Measurements from ENCODE around the gene PIK3CB. TPM values are rescaled to one million over a fixed set of nuclear protein-coding genes. Genes with fewer than 3 reads are reported as not detected.
"Not testable (repeated sequence)": the region's sequence is repeated elsewhere in the genome, so short reads cannot be mapped to it uniquely, and the experiment has no call there.

The PIK3CB gene
- polyA plus RNA-seq, 4 donors = 16.2 to 57.1 (median 19.2) TPM

DNA sequence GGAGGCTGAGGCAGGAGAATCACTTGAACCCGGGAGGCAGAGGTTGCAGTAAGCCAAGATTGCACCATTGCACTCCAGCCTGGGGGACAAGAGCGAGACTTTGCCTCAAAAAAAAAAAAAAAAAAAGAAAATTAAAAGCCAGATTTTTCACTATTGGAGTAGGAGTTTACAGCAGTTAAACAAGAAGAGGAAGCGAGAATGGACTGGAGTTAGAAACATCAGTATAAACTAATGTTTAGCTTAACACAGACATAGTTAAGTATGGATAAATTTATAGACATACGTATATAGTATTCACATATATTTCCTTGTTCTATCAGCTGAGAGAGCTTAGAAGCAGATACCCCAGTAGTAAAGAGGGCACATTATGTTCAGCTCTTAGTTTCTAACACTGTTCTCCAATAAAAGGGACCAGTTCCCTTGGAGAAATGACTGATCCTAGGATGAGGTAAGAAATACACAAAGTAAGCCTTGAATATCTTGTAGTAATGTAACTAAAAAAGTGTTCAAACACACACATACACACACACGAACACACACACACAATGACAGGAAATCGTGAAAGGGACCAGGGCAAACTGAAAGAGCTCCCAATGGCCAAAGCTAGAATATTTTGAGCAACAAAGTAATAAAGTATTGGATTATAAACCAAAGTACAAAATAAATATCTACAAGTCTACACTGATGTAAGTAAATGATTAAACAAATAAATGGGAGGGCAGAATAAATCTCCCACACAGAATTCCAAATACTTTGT is 25.1 kb downstream of the PIK3CB start:
- H3K36me3 ChIP-seq (ENCODE audit: control insufficient read depth in 3 of 3, insufficient read depth in 2 of 3, low read depth in 1 of 3, low read length in 3 of 3) = peaks cover 0 to 10% (median 0%) of the 10 kb centered on the region in 3 donors
- H3K4me3 ChIP-seq (ENCODE audit: low read depth in 1 of 3, low read length in 3 of 3) = peak overlapping the region in 1 of 3 donors; percentile 11
- peak overlapping the region; percentile 41 to 79 (median 65) for H3K27ac ChIP-seq (ENCODE audit: low read depth in 1 of 3, low read length in 2 of 3)
- 21 to 54% (median 43%) methylated on average over 6 of the region's 6 CpGs for WGBS, 3 donors
- peak; percentile 81 to 83 for DNase-seq
- FAIRE-seq = no peak
- no peaks in the 10 kb centered on the region for H3K27me3 ChIP-seq (ENCODE audit: control insufficient read depth in 3 of 3, insufficient read depth in 3 of 3, low read length in 3 of 3)
- peaks cover 0 to 11% (median 0%) of the 10 kb centered on the region in 3 donors for H3K4me1 ChIP-seq (ENCODE audit: control insufficient read depth in 3 of 3, insufficient read depth in 2 of 3, low read depth in 1 of 3, low read length in 2 of 3)
- peaks cover 0 to 3% of the 10 kb centered on the region in 2 donors for H3K9me3 ChIP-seq (ENCODE audit: control insufficient read depth in 2 of 2, insufficient read depth in 1 of 2, low read depth in 1 of 2, low read length in 1 of 2)

- Histone ChIP-seq H3K4me1 (ENCODE audit: control insufficient read depth in 3 of 3, insufficient read depth in 2 of 3, low read depth in 1 of 3, low read length in 2 of 3) (peaks cover 0 to 11% (median 0%) of the 10 kb centered on the region in 3 donors), H3K27ac (ENCODE audit: low read depth in 1 of 3, low read length in 2 of 3) (no peak overlapping the region), H3K9me3 (ENCODE audit: control insufficient read depth in 2 of 2, insufficient read depth in 1 of 2, low read depth in 1 of 2, low read length in 1 of 2) (no peaks in the 10 kb centered on the region), H3K4me3 (ENCODE audit: low read depth in 1 of 3, low read length in 3 of 3) (no peak overlapping the region), H3K27me3 (ENCODE audit: control insufficient read depth in 3 of 3, insufficient read depth in 3 of 3, low read length in 3 of 3) (no peaks in the 10 kb centered on the region), H3K36me3 (ENCODE audit: control insufficient read depth in 3 of 3, insufficient read depth in 2 of 3, low read depth in 1 of 3, low read length in 3 of 3) (peaks cover 0 to 15% (median 0%) of the 10 kb centered on the region in 3 donors)
- no peak for DNase-seq
- FAIRE-seq = no peak
- WGBS, 3 donors = 65 to 87% (median 78%) methylated on average over 3 of the region's 3 CpGs
Observed at GRCh38 chr3:138806376-138807080, 28.2 kb downstream of the PIK3CB start.

- H3K9me3 ChIP-seq (ENCODE audit: control insufficient read depth in 2 of 2, insufficient read depth in 1 of 2, low read depth in 1 of 2, low read length in 1 of 2) = no peaks in the 10 kb centered on the region
- 38 to 69% (median 53%) methylated on average over 2 of the region's 2 CpGs for WGBS, 3 donors
- FAIRE-seq (no peak), DNase-seq (no peak)
- peaks cover 0 to 18% (median 0%) of the 10 kb centered on the region in 3 donors for H3K36me3 ChIP-seq (ENCODE audit: control insufficient read depth in 3 of 3, insufficient read depth in 2 of 3, low read depth in 1 of 3, low read length in 3 of 3)
- H3K27me3 ChIP-seq (ENCODE audit: control insufficient read depth in 3 of 3, insufficient read depth in 3 of 3, low read length in 3 of 3) = no peaks in the 10 kb centered on the region
- no peak overlapping the region for H3K4me3 ChIP-seq (ENCODE audit: low read depth in 1 of 3, low read length in 3 of 3)
- no peaks in the 10 kb centered on the region for H3K4me1 ChIP-seq (ENCODE audit: control insufficient read depth in 3 of 3, insufficient read depth in 2 of 3, low read depth in 1 of 3, low read length in 2 of 3)
- no peak overlapping the region for H3K27ac ChIP-seq (ENCODE audit: low read depth in 1 of 3, low read length in 2 of 3)
Observed at GRCh38 chr3:138803006-138803653, 31.6 kb downstream of the PIK3CB start.

- not testable (repeated sequence) for H3K27me3 ChIP-seq (ENCODE audit: control insufficient read depth in 3 of 3, insufficient read depth in 3 of 3, low read length in 3 of 3); H3K27ac ChIP-seq (ENCODE audit: low read depth in 1 of 3, low read length in 2 of 3); FAIRE-seq; H3K9me3 ChIP-seq (ENCODE audit: control insufficient read depth in 2 of 2, insufficient read depth in 1 of 2, low read depth in 1 of 2, low read length in 1 of 2); H3K4me1 ChIP-seq (ENCODE audit: control insufficient read depth in 3 of 3, insufficient read depth in 2 of 3, low read depth in 1 of 3, low read length in 2 of 3); DNase-seq; H3K4me3 ChIP-seq (ENCODE audit: low read depth in 1 of 3, low read length in 3 of 3)
- peaks cover 0 to 18% (median 0%) of the 10 kb centered on the region in 3 donors for H3K36me3 ChIP-seq (ENCODE audit: control insufficient read depth in 3 of 3, insufficient read depth in 2 of 3, low read depth in 1 of 3, low read length in 3 of 3)
- WGBS, 3 donors = 96 to 97% (median 97%) methylated on average over 6 of the region's 6 CpGs
Observed at GRCh38 chr3:138802223-138802622, 32.5 kb downstream of the PIK3CB start.

GRCh38 chr3:138801792-138802191 is 32.9 kb downstream of the PIK3CB start:
- Histone ChIP-seq H3K4me3 (ENCODE audit: low read depth in 1 of 3, low read length in 3 of 3) (no peak overlapping the region), H3K27ac (ENCODE audit: low read depth in 1 of 3, low read length in 2 of 3) (no peak overlapping the region), H3K27me3 (ENCODE audit: control insufficient read depth in 3 of 3, insufficient read depth in 3 of 3, low read length in 3 of 3) (no peaks in the 10 kb centered on the region), H3K4me1 (ENCODE audit: control insufficient read depth in 3 of 3, insufficient read depth in 2 of 3, low read depth in 1 of 3, low read length in 2 of 3) (no peaks in the 10 kb centered on the region), H3K9me3 (ENCODE audit: control insufficient read depth in 2 of 2, insufficient read depth in 1 of 2, low read depth in 1 of 2, low read length in 1 of 2) (no peaks in the 10 kb centered on the region), H3K36me3 (ENCODE audit: control insufficient read depth in 3 of 3, insufficient read depth in 2 of 3, low read depth in 1 of 3, low read length in 3 of 3) (peaks cover 0 to 18% (median 0%) of the 10 kb centered on the region in 3 donors)
- FAIRE-seq (no peak), DNase-seq (no peak)
- 90 to 100% (median 94%) methylated on average over 3 of the region's 3 CpGs for WGBS, 3 donors

- Histone ChIP-seq H3K27ac (ENCODE audit: low read depth in 1 of 3, low read length in 2 of 3) (no peak overlapping the region), H3K9me3 (ENCODE audit: control insufficient read depth in 2 of 2, insufficient read depth in 1 of 2, low read depth in 1 of 2, low read length in 1 of 2) (no peaks in the 10 kb centered on the region), H3K4me3 (ENCODE audit: low read depth in 1 of 3, low read length in 3 of 3) (no peak overlapping the region), H3K36me3 (ENCODE audit: control insufficient read depth in 3 of 3, insufficient read depth in 2 of 3, low read depth in 1 of 3, low read length in 3 of 3) (peaks cover 0 to 15% (median 0%) of the 10 kb centered on the region in 3 donors), H3K27me3 (ENCODE audit: control insufficient read depth in 3 of 3, insufficient read depth in 3 of 3, low read length in 3 of 3) (no peaks in the 10 kb centered on the region), H3K4me1 (ENCODE audit: control insufficient read depth in 3 of 3, insufficient read depth in 2 of 3, low read depth in 1 of 3, low read length in 2 of 3) (no peaks in the 10 kb centered on the region)
- whole genome bisulfite sequencing, 3 donors = 76 to 93% (median 89%) methylated on average over 2 of the region's 2 CpGs
- DNase-seq (no peak), FAIRE-seq (no peak)
Observed at GRCh38 chr3:138800248-138800647, 34.5 kb downstream of the PIK3CB start.

- DNase-seq = no peak
- peaks cover 0 to 17% (median 0%) of the 10 kb centered on the region in 3 donors for H3K36me3 ChIP-seq (ENCODE audit: control insufficient read depth in 3 of 3, insufficient read depth in 2 of 3, low read depth in 1 of 3, low read length in 3 of 3)
- H3K4me3 ChIP-seq (ENCODE audit: low read depth in 1 of 3, low read length in 3 of 3) = no peak overlapping the region
- FAIRE-seq = no peak
- WGBS, 3 donors = 86 to 94% (median 91%) methylated on average over 3 of the region's 3 CpGs
- H3K27me3 ChIP-seq (ENCODE audit: control insufficient read depth in 3 of 3, insufficient read depth in 3 of 3, low read length in 3 of 3) = no peaks in the 10 kb centered on the region
- no peaks in the 10 kb centered on the region for H3K9me3 ChIP-seq (ENCODE audit: control insufficient read depth in 2 of 2, insufficient read depth in 1 of 2, low read depth in 1 of 2, low read length in 1 of 2)
- no peak overlapping the region for H3K27ac ChIP-seq (ENCODE audit: low read depth in 1 of 3, low read length in 2 of 3)
- no peaks in the 10 kb centered on the region for H3K4me1 ChIP-seq (ENCODE audit: control insufficient read depth in 3 of 3, insufficient read depth in 2 of 3, low read depth in 1 of 3, low read length in 2 of 3)
Observed at GRCh38 chr3:138799822-138800221, 34.9 kb downstream of the PIK3CB start.

GRCh38 chr3:138797508-138798038 is 37.2 kb downstream of the PIK3CB start:
- Histone ChIP-seq H3K4me3 (ENCODE audit: low read depth in 1 of 3, low read length in 3 of 3) (no peak overlapping the region), H3K4me1 (ENCODE audit: control insufficient read depth in 3 of 3, insufficient read depth in 2 of 3, low read depth in 1 of 3, low read length in 2 of 3) (no peaks in the 10 kb centered on the region), H3K27ac (ENCODE audit: low read depth in 1 of 3, low read length in 2 of 3) (no peak overlapping the region), H3K27me3 (ENCODE audit: control insufficient read depth in 3 of 3, insufficient read depth in 3 of 3, low read length in 3 of 3) (no peaks in the 10 kb centered on the region), H3K9me3 (ENCODE audit: control insufficient read depth in 2 of 2, insufficient read depth in 1 of 2, low read depth in 1 of 2, low read length in 1 of 2) (no peaks in the 10 kb centered on the region), H3K36me3 (ENCODE audit: control insufficient read depth in 3 of 3, insufficient read depth in 2 of 3, low read depth in 1 of 3, low read length in 3 of 3) (peaks cover 0 to 24% (median 5%) of the 10 kb centered on the region in 3 donors)
- FAIRE-seq = no peak
- 81 to 91% (median 85%) methylated on average over 1 of the region's 1 CpG for WGBS, 3 donors
- DNase-seq = no peak
